ENCODE measurements around the gene NANOS2. TPM values are rescaled to one million over a fixed set of nuclear protein-coding genes. Genes with fewer than 3 reads are reported as not detected.

NANOS2 gene
- total and polyA plus RNA-seq, 9 of the 15 experiments (the other 6 are each of a cell fraction or from before 2014, with no cell fraction given): not detected

GRCh38 chr19:45885556-45886426, 28.8 kb downstream of the NANOS2 start, which contains the start of gene IRF2BP1 (continued):
- TF ChIP-seq CTCF (IDR thresholded peaks at IDR 0.05 in 2 of 3, conservative IDR thresholded peaks at IDR 0.05 in 1 of 3; ENCODE audit: insufficient read depth in 2 of 3, low read depth in 1 of 3, low read length in 3 of 3): peak in 2 of 3 experiments; percentile 7 to 32; a peak in 2 of 6 replicates
- TF ChIP-seq KLF1 (tag; IDR thresholded peaks at IDR 0.05): 0 out of 2 replicates have a peak, but pooled peaks have one; percentile 41
- peak; percentile 45 for TF ChIP-seq TBP (optimal IDR thresholded peaks at IDR 0.05; ENCODE audit: low read depth, low read length)
- TF ChIP-seq SP1 (CRISPR knock-in tag; IDR thresholded peaks at IDR 0.05): peak; percentile 37; the same call in 1 of the 2 replicates
- TF ChIP-seq UBTF (IDR thresholded peaks at IDR 0.05; ENCODE audit: borderline replicate concordance in 1 of 2, low read depth in 2 of 2, low read length in 2 of 2): peak in 1 of 2 experiments; percentile 60; a peak in 3 of 4 replicates
- peak; percentile 63; the same call in 1 of the 2 replicates for TF ChIP-seq CTBP1 (IDR thresholded peaks at IDR 0.05; ENCODE audit: borderline replicate concordance)
- TF ChIP-seq TRIM24 (IDR thresholded peaks at IDR 0.05): peak in 1 of 2 experiments; percentile 18; a peak in 1 of 4 replicates
- no peak for TF ChIP-seq BMI1 (IDR thresholded peaks at IDR 0.05; ENCODE audit: low read length)
- TF ChIP-seq SAP30 (IDR thresholded peaks at IDR 0.05; ENCODE audit: borderline replicate concordance, insufficient read depth, low read depth, low read length, poor library complexity, severe bottlenecking): peak; percentile 70
- TF ChIP-seq RBM22 (IDR thresholded peaks at IDR 0.05; ENCODE audit: low read depth, low read length, poor library complexity, severe bottlenecking): no peak
- TF ChIP-seq CEBPG (CRISPR knock-in tag; IDR thresholded peaks at IDR 0.05): peak; percentile 80
- TF ChIP-seq CEBPG (tag; conservative IDR thresholded peaks at IDR 0.05 in 1 of 2, IDR thresholded peaks at IDR 0.05 in 1 of 2): peak; percentile 88 to 91
- TF ChIP-seq ZNF511 (CRISPR knock-in tag; IDR thresholded peaks at IDR 0.05): 0 out of 2 replicates have a peak, but pooled peaks have one; percentile 37
- TF ChIP-seq BDP1 (IDR thresholded peaks at IDR 0.05; ENCODE audit: insufficient read depth, insufficient read length): no peak
- TF ChIP-seq ERF (CRISPR knock-in tag; IDR thresholded peaks at IDR 0.05): peak; percentile 80; the same call in 1 of the 2 replicates
- TF ChIP-seq C11orf30 (IDR thresholded peaks at IDR 0.05; ENCODE audit: low read depth): no peak
- TF ChIP-seq SIX5 (IDR thresholded peaks at IDR 0.05; ENCODE audit: borderline replicate concordance in 1 of 2, insufficient read depth in 1 of 2, low read depth in 1 of 2, low read length in 2 of 2): peak; percentile 69 to 84
- TF ChIP-seq ASH1L (IDR thresholded peaks at IDR 0.05; ENCODE audit: borderline replicate concordance, low read depth, partially characterized antibody): no peak
- TF ChIP-seq HCFC1 (IDR thresholded peaks at IDR 0.05; ENCODE audit: low read depth, low read length): peak; percentile 95
- TF ChIP-seq MBD2 (IDR thresholded peaks at IDR 0.05; ENCODE audit: borderline replicate concordance, low read depth): peak; percentile 85
- TF ChIP-seq ZC3H4 (CRISPR knock-in tag; IDR thresholded peaks at IDR 0.05; ENCODE audit: borderline replicate concordance): no peak

All from K562 (cell line).